GM19238 (cell line): ENCODE results near the gene CYS1.
"Not testable (repeated sequence)": the region's sequence is repeated elsewhere in the genome, so short reads cannot be mapped to it uniquely, and the experiment has no call there.

ENCODE experiments used
- DNase-seq: peaks from one replicate; pipeline ENCODE4 v3.0.0; 2011; ENCODE audit warnings: low spot score; ENCODE audit not compliant: insufficient read length

The CYS1 gene, protein sequence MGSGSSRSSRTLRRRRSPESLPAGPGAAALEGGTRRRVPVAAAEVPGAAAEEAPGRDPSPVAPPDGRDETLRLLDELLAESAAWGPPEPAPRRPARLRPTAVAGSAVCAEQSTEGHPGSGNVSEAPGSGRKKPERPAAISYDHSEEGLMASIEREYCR

DNA sequence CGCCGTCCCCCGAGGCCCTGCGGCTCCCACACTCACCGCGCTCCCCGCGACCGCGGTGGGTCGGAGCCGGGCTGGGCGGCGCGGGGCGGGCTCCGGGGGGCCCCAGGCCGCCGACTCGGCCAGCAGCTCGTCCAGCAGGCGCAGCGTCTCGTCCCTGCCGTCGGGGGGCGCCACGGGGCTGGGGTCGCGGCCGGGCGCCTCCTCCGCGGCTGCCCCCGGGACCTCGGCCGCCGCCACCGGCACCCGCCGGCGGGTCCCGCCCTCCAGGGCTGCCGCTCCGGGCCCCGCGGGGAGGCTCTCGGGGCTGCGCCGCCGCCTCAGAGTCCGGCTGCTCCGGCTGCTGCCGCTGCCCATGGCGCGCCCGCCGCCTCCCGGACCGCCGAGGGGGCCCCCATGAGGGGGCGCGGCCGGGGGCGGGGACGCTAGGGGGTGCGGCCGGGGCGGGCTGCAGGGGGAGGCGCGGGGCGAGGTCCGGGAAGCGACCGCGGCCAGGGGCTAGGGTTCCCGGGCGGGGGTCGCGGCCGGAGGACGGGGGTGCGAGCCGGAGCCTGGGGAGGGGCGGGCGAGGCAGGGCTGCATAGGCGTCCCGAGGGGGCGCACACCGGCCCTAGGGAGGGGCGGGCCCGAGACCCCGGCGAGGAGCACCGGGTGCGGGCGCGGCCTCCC lies at the start of gene CYS1:
TSS of gene CYS1 (minus strand) at position 542 of the 666 bp plus-strand sequence. CDS start at position 354, 188 bp downstream.
- DNase-seq = peak; percentile 74

DNA sequence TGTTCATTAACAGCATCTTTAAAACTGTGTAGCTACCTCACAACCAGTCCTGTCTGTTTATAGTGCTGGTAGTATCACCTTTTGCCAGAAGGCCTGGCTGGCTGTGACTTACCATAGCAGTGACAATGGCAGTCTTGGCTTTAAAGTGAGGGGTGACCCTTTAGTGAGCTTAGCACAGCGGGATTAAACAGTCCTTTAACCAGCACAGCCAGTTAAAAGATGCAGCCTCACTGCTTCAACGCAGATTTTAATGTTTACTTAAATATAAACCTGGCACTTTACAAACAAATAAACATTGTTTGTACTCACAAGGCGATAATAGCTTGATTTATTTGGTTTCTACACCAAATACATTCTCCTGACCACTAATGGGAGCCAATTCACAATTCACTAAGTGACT lies 49.3 kb upstream of the CYS1 start:
- DNase-seq = no peak

DNA sequence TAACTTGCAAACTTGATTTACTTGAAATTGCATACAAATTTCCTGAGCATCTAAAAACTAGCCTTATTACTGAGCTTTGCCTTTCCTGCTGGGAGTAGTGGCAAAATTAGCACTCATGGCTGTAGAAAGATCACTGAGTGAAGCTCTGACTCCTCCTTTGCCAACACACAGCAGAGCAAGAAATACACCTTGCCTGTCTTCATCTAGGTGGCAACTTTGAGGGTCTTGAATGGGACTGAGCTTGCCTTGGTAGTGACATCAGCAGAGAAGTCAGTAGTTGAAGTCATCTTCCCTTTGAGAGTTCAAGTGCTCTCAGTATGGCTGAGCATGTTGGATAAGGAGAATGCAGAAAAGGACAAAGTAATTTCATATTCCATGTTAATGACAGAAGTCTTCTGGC lies 48.2 kb upstream of the CYS1 start:
- no peak for DNase-seq

DNA sequence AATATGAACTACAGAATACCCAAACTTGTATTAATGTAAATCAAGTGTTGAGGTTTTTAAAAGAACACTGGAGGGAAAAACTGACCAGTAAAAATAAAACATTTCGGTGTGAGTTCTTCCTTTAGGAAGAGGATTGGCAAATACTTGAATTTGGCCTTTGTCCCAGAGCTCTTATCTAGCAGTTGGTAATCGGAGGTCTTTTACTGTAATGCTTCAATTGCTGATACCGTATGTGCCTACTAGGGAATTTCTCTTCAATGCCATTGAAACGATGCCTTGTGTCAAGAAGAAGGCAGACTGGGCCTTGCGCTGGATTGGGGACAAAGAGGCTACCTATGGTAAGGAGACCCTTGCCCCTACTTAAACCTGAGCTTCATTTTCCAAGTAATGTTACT lies 46.4 kb upstream of the CYS1 start:
- no peak for DNase-seq

DNA sequence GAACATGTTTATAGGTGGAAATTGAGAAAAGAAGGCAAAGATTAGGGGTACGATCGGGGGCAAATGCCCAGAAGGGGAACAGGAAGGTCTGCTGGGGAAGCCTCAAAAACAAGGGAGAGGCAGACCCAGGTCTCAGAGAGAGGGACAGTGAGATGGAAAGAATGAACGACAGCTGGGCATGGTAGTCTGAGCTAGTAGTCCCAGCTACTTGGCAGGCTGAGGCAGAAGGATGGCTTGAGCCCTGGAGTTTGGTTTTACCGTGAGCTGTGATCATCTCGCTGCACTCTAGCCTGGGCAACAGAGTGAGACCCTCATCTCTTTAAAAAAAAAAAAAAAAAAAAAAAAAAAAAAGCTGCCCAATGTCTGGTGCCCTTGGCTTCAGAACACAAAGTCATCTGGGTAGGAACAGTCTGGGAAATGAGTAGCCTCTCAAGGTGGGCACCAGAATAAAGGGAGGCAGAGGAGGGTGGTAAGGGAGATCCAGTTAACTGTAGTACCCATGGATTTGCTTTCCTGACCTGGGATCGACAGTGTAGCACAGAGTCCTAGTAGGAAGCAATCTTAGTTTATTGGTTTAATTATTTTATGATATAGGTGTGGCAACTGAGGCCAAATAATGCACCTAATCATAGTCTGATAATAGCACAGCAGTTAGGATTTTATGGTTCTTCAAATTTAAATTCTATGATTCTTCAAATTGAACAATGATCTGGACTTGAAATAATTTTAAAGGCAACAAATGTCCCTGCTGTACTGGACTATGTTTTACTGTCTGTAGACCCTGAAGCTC lies 45.8 kb upstream of the CYS1 start:
- DNase-seq = no peak

DNA sequence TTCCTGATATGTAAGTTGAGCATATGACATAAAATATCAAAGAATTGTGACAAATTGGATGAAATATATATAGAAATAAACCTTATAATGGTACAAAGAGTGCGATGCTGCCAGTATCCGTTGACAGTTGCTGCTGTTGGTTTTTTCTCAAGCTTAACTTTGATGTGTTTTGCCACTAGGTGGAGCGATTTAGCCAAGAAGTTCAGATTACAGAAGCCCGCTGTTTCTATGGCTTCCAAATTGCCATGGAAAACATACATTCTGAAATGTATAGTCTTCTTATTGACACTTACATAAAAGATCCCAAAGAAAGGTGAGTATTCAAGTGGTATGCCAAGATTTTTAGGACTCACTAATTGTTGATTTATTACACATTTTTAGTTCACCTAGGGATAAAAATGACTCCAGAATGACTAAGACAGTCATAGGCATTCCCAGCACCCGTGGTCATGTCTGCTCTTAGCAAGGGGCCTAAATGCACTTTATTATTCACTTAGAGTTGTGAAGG lies 44.4 kb upstream of the CYS1 start:
- no peak for DNase-seq

DNA sequence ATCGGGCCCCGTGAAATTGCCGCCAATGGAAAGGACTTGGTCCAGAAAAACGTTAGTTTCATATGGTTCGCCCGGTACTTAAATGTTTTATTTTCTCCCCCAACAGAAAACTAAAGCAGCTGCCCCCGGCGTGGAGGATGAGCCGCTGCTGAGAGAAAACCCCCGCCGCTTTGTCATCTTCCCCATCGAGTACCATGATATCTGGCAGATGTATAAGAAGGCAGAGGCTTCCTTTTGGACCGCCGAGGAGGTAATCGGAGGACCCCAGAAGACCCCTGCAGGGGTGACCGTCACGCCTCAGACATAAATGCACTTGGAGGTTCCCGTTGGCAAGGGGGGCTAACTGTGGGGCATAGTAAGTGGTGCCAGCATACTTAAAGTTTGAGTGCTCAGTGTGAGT lies 43.1 kb upstream of the CYS1 start:
- DNase-seq = no peak

DNA sequence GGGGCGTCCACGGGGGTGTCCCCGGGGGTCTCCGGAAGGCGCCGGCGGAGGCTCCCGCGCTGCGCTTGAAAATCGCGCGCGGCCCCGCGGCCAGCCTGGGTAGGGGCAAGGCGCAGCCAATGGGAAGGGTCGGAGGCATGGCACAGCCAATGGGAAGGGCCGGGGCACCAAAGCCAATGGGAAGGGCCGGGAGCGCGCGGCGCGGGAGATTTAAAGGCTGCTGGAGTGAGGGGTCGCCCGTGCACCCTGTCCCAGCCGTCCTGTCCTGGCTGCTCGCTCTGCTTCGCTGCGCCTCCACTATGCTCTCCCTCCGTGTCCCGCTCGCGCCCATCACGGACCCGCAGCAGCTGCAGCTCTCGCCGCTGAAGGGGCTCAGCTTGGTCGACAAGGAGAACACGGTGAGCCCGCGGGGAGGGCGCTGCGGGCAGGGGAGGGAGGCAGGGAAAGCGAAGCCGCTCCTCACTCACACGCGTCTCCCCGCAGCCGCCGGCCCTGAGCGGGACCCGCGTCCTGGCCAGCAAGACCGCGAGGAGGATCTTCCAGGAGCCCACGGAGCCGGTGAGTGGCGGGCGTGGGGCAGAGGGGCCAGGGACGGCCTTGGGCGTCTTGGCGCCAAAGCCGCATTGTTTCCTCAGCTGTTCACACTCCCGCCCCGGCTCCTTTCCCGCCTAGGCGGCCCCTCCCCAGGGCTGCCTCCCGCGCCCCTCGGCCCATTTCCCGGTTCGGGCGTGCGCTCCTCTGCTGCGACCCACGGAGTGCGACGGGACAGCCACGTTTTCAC lies 42.5 kb upstream of the CYS1 start, which contains the start of gene RRM2:
TSS of gene RRM2 (plus strand) at position 240 of the 781 bp plus-strand sequence. CDS start at position 300, 60 bp downstream.
- DNase-seq = peak; percentile 93

DNA sequence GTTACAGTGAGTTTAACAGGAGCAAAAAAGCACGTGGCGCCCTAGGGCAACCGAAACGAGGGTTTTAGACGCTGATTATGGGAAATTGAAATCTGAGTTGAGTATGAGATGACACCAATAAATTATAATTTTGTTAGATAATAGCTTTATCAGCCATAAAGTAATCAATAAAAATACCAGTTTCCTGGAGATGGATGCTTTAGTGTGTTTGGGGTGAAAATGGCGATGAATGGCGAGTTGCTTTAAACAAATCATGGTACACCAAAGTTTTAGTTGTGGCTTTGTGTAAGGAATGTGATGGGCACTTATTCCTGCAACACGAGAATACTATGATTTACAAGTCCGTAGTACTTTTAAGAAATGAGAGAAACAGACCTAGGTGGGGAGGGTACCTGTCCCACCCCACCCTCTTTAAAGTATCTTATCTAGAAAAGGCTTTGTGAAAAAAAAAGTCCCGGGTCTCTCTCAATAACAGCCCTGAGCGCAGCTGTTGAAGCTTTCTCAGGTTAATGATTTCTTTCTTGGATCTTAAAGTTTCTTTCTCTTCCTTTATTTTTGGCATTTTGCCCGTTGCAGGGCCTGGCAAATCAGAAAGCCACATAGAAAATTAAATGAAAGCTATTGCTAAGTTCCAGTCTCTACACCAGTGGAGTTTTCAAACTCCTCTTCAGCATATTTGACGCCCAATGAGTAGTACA lies 40.8 kb upstream of the CYS1 start:
- DNase-seq = no peak

DNA sequence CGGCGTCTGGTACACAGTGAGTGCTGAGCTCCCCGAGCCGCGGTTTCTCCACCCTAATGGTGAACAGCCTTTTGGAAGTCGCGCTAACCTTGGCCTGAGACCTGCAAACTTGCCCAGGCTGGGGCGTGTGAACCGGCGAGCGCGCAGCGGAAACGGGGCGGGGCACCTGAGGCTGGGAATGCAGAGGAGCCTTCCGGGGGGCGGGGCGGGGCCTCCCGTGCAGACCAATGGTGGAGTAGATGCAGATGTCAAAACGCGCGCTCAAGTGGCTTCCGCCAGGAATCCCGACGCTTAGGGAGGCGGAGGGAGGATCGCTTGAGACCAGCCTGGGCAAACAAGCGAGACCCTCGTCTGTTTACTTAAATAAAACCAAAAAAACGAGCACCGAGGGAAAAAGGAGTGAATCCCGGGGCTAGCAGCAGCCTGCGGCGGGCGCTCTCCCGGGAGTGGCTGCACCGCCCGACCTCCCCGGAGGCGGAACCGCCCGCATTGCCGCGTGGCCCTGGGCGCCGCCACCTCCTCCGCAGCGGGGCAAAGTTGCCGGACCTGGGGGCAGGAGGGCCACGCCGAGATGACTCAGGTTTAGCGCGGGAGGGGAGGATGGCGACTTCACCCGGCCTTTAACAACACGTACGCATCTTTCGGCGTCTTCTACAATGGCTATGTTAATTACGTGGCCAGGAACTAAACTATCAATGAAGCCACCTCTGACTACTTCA lies 40.1 kb upstream of the CYS1 start:
- peak; percentile 87 for DNase-seq

DNA sequence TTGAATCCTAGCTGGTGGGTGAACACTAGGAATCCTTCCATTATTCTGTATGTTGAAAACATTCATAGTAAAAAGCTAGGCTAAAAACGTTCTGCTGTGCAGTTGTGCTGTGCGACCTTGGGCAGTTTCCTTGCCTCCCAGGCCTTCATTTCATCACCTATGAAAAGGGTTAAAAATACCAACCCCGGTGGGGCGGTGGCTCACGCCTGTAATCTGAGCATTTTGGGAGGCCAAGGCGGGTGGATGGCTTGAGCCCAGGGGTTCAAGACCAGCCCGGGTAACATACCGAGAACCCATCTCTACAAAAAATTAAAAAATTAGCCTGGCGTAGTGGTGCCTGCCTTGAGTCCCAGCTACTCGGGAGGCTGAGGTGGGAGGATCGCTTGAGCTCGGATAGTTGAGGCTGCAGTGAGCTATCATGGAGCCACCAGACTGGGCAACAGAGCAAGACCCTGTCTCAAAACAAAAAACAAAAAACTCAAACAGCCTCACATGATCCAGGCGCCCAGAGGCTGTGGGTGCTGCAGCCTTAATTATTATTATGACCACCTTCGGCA lies 39.5 kb upstream of the CYS1 start:
- no peak for DNase-seq

DNA sequence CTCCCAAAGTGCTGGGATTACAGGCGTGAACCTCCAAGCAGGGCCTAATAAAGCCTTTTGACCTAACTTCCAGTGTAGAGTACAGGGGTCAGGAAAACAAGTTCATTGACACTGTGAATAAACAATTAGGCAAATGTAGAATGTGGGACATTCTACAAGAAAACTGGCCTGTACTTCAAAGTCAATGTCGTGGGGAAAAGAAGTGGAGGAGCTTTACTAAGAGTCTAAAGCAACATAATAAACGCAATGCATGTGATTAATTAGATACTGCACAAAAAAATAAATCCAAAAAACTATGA lies 38.8 kb upstream of the CYS1 start:
- DNase-seq = no peak

DNA sequence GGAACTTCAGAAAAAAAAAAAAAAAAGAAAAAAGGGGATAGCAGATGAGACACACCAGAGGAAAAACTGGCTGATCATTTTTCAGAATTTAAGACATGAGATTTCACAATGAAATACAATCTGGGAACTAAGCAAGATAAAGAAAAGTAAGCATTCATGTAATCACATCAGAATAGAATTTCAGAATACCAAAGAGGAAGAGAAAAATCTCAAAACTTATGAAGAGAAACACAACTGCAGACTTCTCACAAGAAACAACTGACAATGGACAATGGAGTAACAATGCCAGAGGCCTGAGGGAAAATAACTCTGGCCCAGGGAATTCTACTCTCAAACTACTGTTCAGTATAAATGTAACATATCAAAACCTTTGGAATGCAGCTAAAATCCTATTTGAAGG lies 29.1 kb upstream of the CYS1 start:
- no peak for DNase-seq

DNA sequence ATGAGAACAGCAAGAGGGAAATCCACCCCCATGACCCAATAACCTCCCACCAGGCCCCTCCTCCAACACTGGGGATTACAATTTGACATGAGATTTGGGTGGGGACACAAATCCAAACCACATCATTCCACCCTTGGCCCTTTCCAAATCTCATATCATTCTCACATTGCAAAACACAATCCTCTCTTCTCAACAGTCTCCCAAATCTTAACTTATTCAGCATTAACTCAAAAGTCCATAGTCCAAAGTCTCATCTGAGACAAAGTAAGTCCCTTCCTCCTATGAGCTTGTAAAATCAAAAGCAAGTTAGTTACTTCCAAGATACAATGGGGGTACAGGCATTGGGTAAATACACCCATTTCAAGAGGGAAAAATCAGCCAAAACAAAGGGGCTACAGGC lies 24.7 kb upstream of the CYS1 start:
- not testable (repeated sequence) for DNase-seq

DNA sequence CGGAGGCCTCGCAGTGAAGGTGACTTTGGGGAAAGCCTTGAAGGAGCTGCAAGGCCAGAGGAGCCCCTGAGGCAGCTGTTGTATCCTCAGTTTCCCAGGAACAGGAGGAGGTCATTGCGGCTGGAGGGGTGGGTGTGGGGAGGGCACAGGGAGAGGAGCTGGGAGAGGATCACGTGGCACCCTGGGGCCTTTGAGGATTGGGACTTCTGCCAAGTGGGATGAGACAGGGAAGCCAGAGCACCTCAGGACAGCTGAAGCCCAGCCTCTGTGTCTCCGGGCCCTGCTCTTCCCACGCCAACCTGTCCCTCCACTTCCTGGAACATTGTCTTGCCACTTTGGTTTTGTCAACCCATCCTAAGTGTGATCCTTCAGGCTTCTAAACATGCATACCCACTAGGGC lies 23.0 kb upstream of the CYS1 start:
- DNase-seq = no peak

DNA sequence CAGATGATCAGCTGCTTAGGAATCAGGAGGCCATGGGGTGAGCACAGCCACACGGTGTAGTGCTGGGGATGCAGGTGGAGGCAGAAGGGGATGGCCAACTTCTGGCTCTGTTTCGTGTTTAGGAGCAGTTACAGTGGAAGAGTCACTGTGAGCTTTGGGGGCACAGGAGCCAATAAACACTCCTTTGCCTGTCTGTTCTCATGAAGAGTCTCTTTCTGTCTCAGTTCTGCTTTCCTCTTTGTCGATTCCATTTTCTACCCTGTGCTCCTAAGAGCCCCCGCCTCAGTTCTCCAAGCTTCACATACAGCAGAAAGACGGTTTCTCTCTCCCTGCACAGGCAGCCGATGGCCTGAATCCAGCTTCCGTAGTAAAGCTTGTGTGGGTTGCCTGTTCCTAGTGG lies 21.3 kb upstream of the CYS1 start:
- no peak for DNase-seq

DNA sequence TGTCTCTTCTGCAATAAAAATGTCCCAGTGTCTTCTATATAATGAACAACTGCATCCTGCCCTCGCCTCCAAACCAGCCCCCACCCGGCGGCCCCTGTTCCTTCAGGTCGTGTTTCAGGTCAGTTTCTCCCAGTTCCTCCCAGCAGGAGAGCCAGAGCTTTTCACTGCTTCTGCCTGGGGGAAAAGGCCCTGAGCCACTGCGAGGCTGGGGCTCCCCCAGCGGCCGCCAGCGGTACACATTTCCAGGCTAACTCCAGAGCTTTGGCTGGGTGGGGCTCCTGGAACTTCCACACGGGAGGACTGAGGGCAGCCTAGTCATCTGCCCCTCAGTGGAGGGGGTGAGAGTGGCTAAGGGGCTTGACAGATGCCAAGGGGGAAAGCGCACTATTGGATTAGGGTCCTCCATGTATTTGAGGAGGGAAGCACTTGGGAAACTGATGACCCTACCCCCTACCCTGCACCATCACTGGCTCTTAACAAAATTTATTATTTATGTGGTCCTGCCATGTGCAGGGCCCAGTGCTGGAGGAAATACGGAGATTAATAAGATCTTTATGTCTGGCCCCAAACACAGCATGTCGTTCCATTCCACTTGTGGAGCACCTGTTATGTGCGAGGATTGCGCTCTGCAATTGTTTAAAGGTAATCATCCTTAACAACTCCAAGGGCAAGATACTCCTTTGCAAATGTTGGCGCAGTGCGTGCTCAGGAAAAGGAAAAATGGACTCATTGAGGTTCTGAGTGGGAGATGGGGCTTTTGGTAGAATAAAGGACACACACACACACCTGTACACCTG lies 17.3 kb upstream of the CYS1 start:
- DNase-seq = peak; percentile 68

DNA sequence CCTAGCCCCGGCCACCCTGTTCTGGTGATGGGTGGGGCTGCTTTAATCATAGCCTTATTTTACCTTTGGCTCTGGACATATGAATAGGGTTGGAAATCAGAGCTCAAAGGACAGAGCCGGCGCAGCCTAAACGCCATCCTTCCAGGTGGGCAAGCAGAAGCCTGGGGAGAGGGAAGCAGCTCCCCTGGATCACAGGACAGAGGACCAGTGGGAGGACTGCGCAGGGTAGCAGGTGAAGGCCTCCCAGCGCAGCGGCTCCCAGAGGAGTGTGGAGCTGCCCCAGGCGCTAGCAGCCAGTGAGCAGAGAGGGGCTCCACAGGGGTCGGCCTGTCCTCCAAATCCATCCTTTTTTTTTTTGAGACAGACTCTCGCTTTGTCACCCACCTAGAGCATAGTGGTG lies 16.4 kb upstream of the CYS1 start:
- DNase-seq = no peak

DNA sequence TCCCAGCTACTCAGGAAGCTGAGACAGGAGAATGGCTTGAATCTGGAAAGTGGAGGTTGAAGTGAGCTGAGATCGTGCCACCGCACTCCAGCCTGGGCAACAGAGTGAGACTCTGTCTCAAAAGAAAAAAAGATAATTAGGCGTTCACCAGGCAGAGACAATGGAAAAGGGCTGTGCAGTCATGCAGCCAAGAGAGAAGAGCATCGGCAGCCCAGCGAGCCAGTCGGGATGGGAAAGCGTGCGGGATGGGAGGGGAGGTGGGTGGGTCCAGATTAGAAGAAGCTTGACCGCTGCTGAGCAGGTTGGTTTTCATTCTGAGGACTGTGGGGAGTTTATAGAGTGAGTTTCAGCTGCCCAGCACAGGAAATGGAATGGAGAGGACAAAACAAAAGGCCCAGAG lies 15.0 kb upstream of the CYS1 start:
- DNase-seq = no peak
